Iris pigment epithelial cell (primary cell): Measurements from ENCODE around the gene HOXA9.
A peak's percentile ranks its signal among the peaks of the same experiment; 100 is the strongest.

Source experiments
- DNase-seq: peaks from one replicate; pipeline ENCODE4 v3.0.0-alpha.2; 2011; ENCODE audit warnings: low read depth

HOXA9 gene

GRCh38 chr7:27187475-27188385 is 22.4 kb upstream of the HOXA9 start:
- no peak for DNase-seq

GRCh38 chr7:27186668-27187474 is 21.5 kb upstream of the HOXA9 start:
- no peak for DNase-seq

GRCh38 chr7:27185854-27186667 is 20.7 kb upstream of the HOXA9 start:
- DNase-seq = no peak

DNA sequence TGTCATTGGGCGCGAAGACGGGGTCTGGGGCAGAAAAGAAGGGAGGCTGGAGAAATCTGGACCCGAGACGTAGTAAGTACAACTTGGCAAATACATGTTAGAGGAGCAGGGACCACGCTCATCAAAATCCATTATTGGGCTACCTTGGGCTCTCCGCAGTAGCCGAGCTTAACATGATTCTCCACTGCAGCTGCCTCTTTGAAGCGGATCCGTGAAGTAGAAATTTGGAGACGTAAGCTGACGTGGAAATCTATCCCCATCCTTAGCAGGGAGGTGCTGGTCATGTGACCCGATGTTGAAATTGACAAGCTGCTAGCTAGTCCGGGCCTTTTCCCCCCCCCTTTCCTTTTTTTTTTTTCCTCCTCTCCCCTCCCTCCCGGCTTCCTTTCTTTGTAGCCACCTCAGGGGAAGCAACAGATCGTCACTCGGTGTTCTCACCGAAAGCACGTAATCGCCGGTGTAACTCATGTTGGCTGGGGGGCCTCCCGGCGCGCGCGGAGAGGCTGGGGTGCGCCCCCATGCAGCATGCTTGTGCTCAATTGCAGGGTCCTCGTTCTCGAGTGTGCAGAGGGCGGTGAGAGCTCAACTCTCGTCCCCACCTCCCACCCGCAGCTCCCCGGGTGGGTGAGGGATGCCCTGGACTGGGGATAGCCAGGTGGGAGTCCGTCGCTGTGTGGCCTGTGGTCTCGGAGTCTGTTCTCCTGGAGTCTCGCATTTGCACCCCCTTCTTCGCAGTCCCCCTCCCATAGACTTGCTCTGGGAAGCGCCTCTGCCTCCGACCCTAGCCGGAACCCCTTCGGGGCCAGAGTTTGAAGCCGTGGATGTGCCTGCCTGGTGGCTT is 19.9 kb upstream of the HOXA9 start, which contains the start of gene HOXA11:
TSS of gene HOXA11 (minus strand) at position 220 of the 841 bp plus-strand sequence. CDS start at position 132, 88 bp downstream.
- no peak for DNase-seq

- DNase-seq = peak; percentile 21
Observed at GRCh38 chr7:27184337-27185012, 19.1 kb upstream of the HOXA9 start.

DNA sequence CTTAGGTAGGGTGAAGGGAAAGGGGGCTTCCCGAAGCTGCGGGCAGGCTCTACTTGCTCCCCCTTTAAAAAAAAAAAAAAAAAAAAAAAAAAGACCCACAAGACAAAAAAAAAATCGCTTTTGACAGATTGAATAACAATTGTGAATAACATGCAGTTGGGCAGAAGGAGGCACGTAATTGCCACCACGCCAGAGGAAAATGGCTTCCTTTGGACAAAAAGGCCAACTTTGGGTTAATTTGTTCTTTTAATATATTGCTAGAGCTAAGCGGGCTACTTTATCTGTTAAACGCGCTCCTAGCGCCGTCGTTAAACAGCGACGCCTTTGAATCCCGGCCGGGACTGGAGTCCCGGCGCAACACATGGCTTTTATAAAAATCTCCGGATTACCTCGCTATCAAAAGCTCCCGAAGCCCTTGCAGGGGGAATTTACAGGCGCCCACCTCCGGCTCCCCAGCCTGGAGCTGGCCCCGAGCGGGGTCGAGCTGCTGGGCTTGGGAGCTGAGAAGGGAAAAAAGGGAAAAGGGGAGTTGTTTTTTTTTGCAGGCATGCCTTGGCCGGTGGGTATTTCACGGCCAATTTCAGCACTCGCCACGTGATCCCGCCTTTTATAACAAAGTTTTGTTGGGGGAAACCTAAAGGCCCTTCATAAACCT is 18.5 kb upstream of the HOXA9 start:
- DNase-seq = no peak

DNA sequence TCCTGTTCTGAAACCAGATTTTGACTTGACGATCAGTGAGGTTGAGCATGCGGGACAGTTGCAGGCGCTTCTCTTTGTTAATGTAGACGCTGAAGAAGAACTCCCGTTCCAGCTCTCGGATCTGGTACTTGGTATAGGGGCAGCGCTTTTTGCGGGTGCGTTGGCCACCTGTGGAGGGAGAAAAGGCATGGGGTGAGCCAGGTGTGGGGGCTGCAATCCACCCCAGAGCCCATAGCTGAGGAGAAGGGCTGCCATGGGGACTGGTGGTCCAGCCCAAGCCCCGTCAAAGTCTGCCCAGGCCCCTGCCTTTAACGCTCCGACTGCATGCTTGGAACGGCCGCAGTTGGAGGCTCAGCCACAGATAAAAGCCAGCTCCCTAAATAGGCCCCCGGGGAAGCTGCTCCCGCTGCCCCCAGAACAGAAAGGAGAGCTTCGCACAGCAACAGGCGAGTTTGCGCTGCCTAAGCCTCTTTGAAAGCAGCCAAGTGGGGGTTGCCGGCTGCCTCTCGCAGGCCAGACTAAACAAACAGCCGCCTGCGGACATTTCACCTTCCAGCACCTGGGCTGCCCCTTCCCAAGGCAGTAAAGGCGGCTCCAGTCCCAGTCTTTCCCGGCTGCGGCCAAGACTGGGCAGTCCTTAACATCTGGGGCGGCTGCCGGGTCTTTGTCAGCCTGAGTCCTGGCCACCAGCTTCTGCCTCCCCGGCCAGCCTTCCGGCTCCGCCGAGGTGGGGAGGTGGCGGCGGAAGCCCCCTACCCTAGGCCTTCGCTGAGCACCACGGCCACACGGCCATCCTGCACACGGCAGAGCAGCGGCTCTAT is 17.7 kb upstream of the HOXA9 start:
- no peak for DNase-seq

GRCh38 chr7:27182285-27182841 is 17.0 kb upstream of the HOXA9 start:
- no peak for DNase-seq

DNA sequence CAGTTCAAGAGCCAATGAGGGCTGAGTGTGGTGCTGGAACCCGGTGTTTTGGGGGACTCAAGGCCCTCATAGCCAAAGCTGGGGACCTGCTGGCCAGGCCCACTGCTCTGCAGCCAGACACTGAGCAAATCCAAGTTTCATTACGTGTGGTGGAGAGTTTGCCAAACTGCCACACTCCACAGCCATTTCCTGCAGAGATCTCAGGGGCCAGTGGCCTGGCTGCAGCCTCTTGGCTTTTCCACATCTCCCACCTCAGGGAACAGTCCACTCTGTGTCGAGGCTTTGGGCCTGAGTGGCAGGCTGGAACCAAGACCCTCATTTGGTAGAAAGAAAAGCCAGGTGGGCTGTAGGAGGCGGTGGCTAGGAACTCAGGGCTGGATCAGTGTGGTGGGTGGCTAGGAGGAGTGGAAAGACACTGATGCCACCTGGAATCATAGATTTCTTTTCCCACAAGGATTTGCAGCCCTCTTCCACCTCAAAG is 16.5 kb upstream of the HOXA9 start:
- DNase-seq = no peak

GRCh38 chr7:27180431-27181420 is 15.4 kb upstream of the HOXA9 start:
- no peak for DNase-seq

- DNase-seq = peak; percentile 27
Observed at GRCh38 chr7:27179503-27180430, 14.4 kb upstream of the HOXA9 start.

GRCh38 chr7:27179030-27179429 is 13.7 kb upstream of the HOXA9 start:
- DNase-seq = no peak

GRCh38 chr7:27178366-27178765 is 13.0 kb upstream of the HOXA9 start:
- no peak for DNase-seq

DNA sequence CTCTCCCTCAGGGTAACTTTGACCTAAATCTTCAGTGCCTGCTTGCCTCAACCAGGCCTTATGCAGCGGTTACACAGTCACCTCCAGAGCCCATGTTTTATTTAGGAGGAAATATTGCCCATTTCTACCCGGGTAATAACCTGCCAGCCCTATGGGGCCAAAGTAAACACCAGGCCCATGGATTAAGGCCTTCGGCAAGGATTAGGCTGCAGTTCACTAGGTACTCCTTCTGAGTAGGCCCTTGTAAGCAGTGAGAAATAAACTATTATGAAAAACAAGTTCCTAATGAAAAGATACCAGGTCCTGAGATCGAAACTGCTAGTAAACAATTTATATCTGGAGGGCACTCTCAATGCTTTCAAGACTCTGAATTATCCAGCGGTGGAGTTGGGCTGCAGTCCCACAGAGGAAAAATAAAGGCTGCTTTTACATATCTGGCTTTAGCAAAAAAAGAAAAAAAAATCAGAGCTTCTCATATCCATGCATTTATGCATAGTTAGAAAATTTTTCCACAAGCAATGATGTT is 12.5 kb upstream of the HOXA9 start:
- no peak for DNase-seq

DNA sequence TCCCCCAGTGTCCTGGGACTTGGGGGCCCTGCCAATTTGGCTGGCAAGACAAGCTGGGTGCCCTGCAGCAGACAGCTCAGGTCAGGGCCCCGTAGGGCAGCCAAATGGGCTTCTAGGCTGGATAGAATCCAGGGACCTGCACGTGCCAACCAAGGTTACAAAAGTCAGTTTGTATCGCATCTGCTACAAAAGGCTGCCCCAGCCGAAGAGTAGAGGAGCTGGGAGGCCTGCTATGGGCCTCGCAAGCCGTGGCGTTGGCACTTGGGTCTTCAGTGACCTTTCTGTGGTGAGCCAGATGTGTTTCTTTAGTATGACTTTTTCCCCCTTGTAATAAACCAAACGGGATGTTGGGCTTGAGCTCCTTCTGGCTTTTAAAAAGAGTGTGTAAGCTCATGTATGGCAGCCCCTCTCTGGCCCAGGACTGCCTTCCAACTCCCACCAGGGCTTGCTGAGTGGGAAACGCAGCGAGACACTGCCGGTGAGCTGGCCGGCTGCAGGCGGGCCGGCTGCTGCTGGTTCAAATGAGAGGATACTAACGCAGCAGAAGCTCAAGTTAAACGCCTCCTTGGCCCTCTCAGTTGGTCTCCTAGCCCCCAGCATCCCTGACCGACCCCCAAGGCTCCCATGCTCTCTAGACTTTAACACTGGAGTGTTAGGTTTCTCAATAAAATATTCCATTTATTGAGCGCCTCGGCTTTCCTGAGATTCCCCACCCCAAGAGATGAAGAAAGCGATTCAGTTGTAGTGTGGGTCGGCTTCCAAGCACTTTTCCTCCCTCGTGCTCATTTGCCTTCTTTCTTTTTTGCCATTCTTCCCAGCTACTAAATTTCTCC is 11.8 kb upstream of the HOXA9 start:
- no peak for DNase-seq
